GM19239 (cell line): ENCODE measurements around the gene DNMT3B.
"Not testable (repeated sequence)": the region's sequence is repeated elsewhere in the genome, so short reads cannot be mapped to it uniquely, and the experiment has no call there.

Experiments used
- DNase-seq: peaks from one replicate; pipeline ENCODE4 v3.0.0; 2011; ENCODE audit warnings: low spot score; ENCODE audit not compliant: insufficient read length
- FAIRE-seq: peaks from 2 replicates; lab custom pipeline; 2011; peaks lifted over from hg19 to GRCh38; lab: Jason Lieb, UNC

Gene DNMT3B

GRCh38 chr20:32787168-32787567 lies 25.0 kb downstream of the DNMT3B start:
- FAIRE-seq: no peak
- no peak for DNase-seq

- DNase-seq (peak; percentile 79), FAIRE-seq (peak; percentile 67)
These were observed 27.9 kb downstream of the DNMT3B start for GRCh38 chr20:32789896-32790750.

GRCh38 chr20:32790751-32791057 lies 28.5 kb downstream of the DNMT3B start:
- no peak for DNase-seq
- FAIRE-seq: no peak

GRCh38 chr20:32792316-32792715 lies 30.1 kb downstream of the DNMT3B start:
- FAIRE-seq (no peak), DNase-seq (peak; percentile 63)

- no peak for DNase-seq
- FAIRE-seq: no peak
These were observed 30.7 kb downstream of the DNMT3B start for GRCh38 chr20:32792731-32793458.

- FAIRE-seq (no peak), DNase-seq (no peak)
These were observed 34.3 kb downstream of the DNMT3B start for GRCh38 chr20:32796383-32796948.

GRCh38 chr20:32796981-32797451 lies 34.8 kb downstream of the DNMT3B start:
- no peak for FAIRE-seq

GRCh38 chr20:32797571-32797970 lies 35.4 kb downstream of the DNMT3B start:
- not testable (repeated sequence) for DNase-seq, FAIRE-seq

More at GRCh38 chr20:32796981-32797451, 34.8 kb downstream of the DNMT3B start:
- no peak for DNase-seq

GRCh38 chr20:32798046-32798981 lies 36.1 kb downstream of the DNMT3B start:
- FAIRE-seq (no peak), DNase-seq (no peak)

GRCh38 chr20:32803092-32803491 lies 40.9 kb downstream of the DNMT3B start:
- DNase-seq: no peak
- no peak for FAIRE-seq

- no peak for DNase-seq
- FAIRE-seq: no peak
These were observed 42.0 kb downstream of the DNMT3B start for GRCh38 chr20:32804022-32804715.

GRCh38 chr20:32804817-32805216 lies 42.6 kb downstream of the DNMT3B start:
- no peak for DNase-seq
- no peak for FAIRE-seq

GRCh38 chr20:32805721-32806120 lies 43.5 kb downstream of the DNMT3B start:
- DNase-seq (no peak), FAIRE-seq (no peak)

- FAIRE-seq (no peak), DNase-seq (no peak)
These were observed 44.2 kb downstream of the DNMT3B start for GRCh38 chr20:32806356-32806755.

- DNase-seq (no peak), FAIRE-seq (no peak)
These were observed 45.5 kb downstream of the DNMT3B start for GRCh38 chr20:32807706-32808105.

GRCh38 chr20:32808438-32808837 lies 46.3 kb downstream of the DNMT3B start:
- FAIRE-seq (no peak), DNase-seq (no peak)

- DNase-seq: no peak
- FAIRE-seq: no peak
These were observed 47.7 kb downstream of the DNMT3B start for GRCh38 chr20:32809907-32810306.

GRCh38 chr20:32810941-32811340 lies 48.8 kb downstream of the DNMT3B start:
- no peak for FAIRE-seq
- DNase-seq: no peak

GRCh38 chr20:32811886-32812285 lies 49.7 kb downstream of the DNMT3B start:
- FAIRE-seq (no peak), DNase-seq (no peak)
